IMR-90 (cell line): ENCODE data around the gene KRT74. TPM values are rescaled to one million over a fixed set of nuclear protein-coding genes. Genes with fewer than 3 reads are reported as not detected.

Source experiments
- NFE2L2 ChIP-seq: fragments of 150-350 bp; IDR thresholded peaks from 2 replicates; pipeline ENCODE4 v1.6.1; 2016; ENCODE audit warnings: low read depth, mild to moderate bottlenecking, low read length
- POLR2A ChIP-seq: IDR thresholded peaks from 2 replicates; pipeline ENCODE4 v1.6.1; 2012; ENCODE audit warnings: mild to moderate bottlenecking, low read depth, low read length
- RFX5 ChIP-seq: IDR thresholded peaks from 2 replicates; pipeline ENCODE4 v1.8.0; 2012; ENCODE audit warnings: low read depth, mild to moderate bottlenecking, low read length, moderate library complexity
- SMC3 ChIP-seq: fragments of 150-350 bp; IDR thresholded peaks from 2 replicates; pipeline ENCODE4 v1.6.1; 2016; ENCODE audit warnings: low read depth, mild to moderate bottlenecking, antibody characterized with exemption, low read length, moderate library complexity
- USF2 ChIP-seq: fragments of 150-350 bp; IDR thresholded peaks from 2 replicates; pipeline ENCODE4 v1.6.1; 2017; ENCODE audit warnings: mild to moderate bottlenecking, antibody characterized with exemption, low read length, low read depth
- polyA plus RNA-seq, 3 experiments: library from polyadenylated mRNA; depleted of rRNA; stranded (reverse); fragments of >200 nt; gene quantifications; 2 replicates each; pipeline ENCODE4 v1.2.3, GENCODE V29; 2012; ENCODE audit warnings: low replicate concordance in 1 of 3
- total RNA-seq: library from RNA; depleted of rRNA; stranded (reverse); fragments of >200 nt; gene quantifications from 2 replicates; pipeline ENCODE4 v1.2.3, GENCODE V29; 2012; rRNA removed

Gene KRT74
- total and polyA plus RNA-seq, 2 of the 4 experiments (the other 2 are of a cell fraction): not detected

GRCh38 chr12:52515927-52516831 lies 57.5 kb downstream of the KRT74 start (continued):
- no peak for TF ChIP-seq USF2
- TF ChIP-seq SMC3: no peak
- TF ChIP-seq RFX5: no peak
- no peak for TF ChIP-seq NFE2L2
- no peak for TF ChIP-seq POLR2A

Other genes starting within 250 kb of the KRT74 start
- gene KRT85, start 206.4 kb downstream of the KRT74 start, total RNA-seq: not detected in 2 replicates
- gene KRT85, start 206.4 kb downstream of the KRT74 start, polyA plus RNA-seq (2012; rRNA removed): not detected in 2 replicates
- not detected in 2 replicates for gene KRT84, start 188.2 kb downstream of the KRT74 start, total RNA-seq
- gene KRT84, start 188.2 kb downstream of the KRT74 start, polyA plus RNA-seq (2012; rRNA removed): not detected in 2 replicates
- gene KRT82, start 167.5 kb downstream of the KRT74 start, total RNA-seq: not detected in 2 replicates
- not detected in 2 replicates for gene KRT82, start 167.5 kb downstream of the KRT74 start, polyA plus RNA-seq (2012; rRNA removed)
- not detected in 2 replicates for gene KRT75, start 139.5 kb downstream of the KRT74 start, total RNA-seq
- not detected in 2 replicates for gene KRT75, start 139.5 kb downstream of the KRT74 start, polyA plus RNA-seq (2012; rRNA removed)
- gene KRT6B, start 121.7 kb downstream of the KRT74 start, total RNA-seq: not detected in 2 replicates
- not detected in 2 replicates for gene KRT6B, start 121.7 kb downstream of the KRT74 start, polyA plus RNA-seq (2012; rRNA removed)
- gene KRT6C, start 100.0 kb downstream of the KRT74 start, total RNA-seq: not detected in 2 replicates
- gene KRT6C, start 100.0 kb downstream of the KRT74 start, polyA plus RNA-seq (2012; rRNA removed): not detected in 2 replicates
- gene KRT6A, start 80.6 kb downstream of the KRT74 start, total RNA-seq: not detected in 2 replicates
- not detected in 2 replicates for gene KRT6A, start 80.6 kb downstream of the KRT74 start, polyA plus RNA-seq (2012; rRNA removed)
- not detected in 2 replicates for gene KRT5, start 53.4 kb downstream of the KRT74 start, total RNA-seq
- gene KRT5, start 53.4 kb downstream of the KRT74 start, polyA plus RNA-seq (2012; rRNA removed): not detected in 2 replicates
- gene KRT71, start 20.7 kb downstream of the KRT74 start, total RNA-seq: not detected in 2 replicates
- not detected in 2 replicates for gene KRT71, start 20.7 kb downstream of the KRT74 start, polyA plus RNA-seq (2012; rRNA removed)
- gene KRT72, start 27.6 kb upstream of the KRT74 start, total RNA-seq: not detected in 2 replicates
- gene KRT72, start 27.6 kb upstream of the KRT74 start, polyA plus RNA-seq (2012; rRNA removed): not detected in 2 replicates
- not detected in 2 replicates for gene KRT73, start 44.7 kb upstream of the KRT74 start, total RNA-seq
- gene KRT73, start 44.7 kb upstream of the KRT74 start, polyA plus RNA-seq (2012; rRNA removed): not detected in 2 replicates
- gene KRT2, start 78.4 kb upstream of the KRT74 start, total RNA-seq: not detected in 2 replicates
- not detected in 2 replicates for gene KRT2, start 78.4 kb upstream of the KRT74 start, polyA plus RNA-seq (2012; rRNA removed)
- gene KRT1, start 106.6 kb upstream of the KRT74 start, total RNA-seq: not detected in 2 replicates
- not detected in 2 replicates for gene KRT1, start 106.6 kb upstream of the KRT74 start, polyA plus RNA-seq (2012; rRNA removed)
- not detected in 2 replicates for gene KRT77, start 129.7 kb upstream of the KRT74 start, total RNA-seq
- not detected in 2 replicates for gene KRT77, start 129.7 kb upstream of the KRT74 start, polyA plus RNA-seq (2012; rRNA removed)
- not detected in 2 replicates for gene KRT76, start 203.5 kb upstream of the KRT74 start, total RNA-seq
- not detected in 2 replicates for gene KRT76, start 203.5 kb upstream of the KRT74 start, polyA plus RNA-seq (2012; rRNA removed)
- not detected in 2 replicates for gene KRT3, start 222.3 kb upstream of the KRT74 start, total RNA-seq
- not detected in 2 replicates for gene KRT3, start 222.3 kb upstream of the KRT74 start, polyA plus RNA-seq (2012; rRNA removed)
- under 0.01 TPM in 1 of 2 replicates, not detected in the other for gene KRT4, start 240.3 kb upstream of the KRT74 start, total RNA-seq
- gene KRT4, start 240.3 kb upstream of the KRT74 start, polyA plus RNA-seq (2012; rRNA removed): 0.03 and 0.07 TPM in 2 replicates